Endothelial cell of umbilical vein (primary cell): ENCODE measurements around the gene ABCC11. TPM values are rescaled to one million over a fixed set of nuclear protein-coding genes. Genes with fewer than 3 reads are reported as not detected.

Source experiments
- BruUV-seq: library from RNA; stranded (reverse); fragments of 400-500 nt; replicated peaks from 2 replicates; lab custom pipeline; 2021; lab: Mats Ljungman, UMichigan
- CTCF ChIA-PET: fragments of 300-600, 350-600 bp; sonication (Branson Sonifier 250); formaldehyde crosslinking; loops from one replicate; lab custom pipeline; 2021; ENCODE audit warnings: antibody characterized with exemption, inconsistent platforms; lab: Charles Lee
- POLR2A ChIA-PET: fragments of 300-600, 350-600 bp; sonication (Branson Sonifier 250); formaldehyde crosslinking; loops from one replicate; lab custom pipeline; 2021; ENCODE audit warnings: antibody characterized with exemption, inconsistent platforms; lab: Charles Lee
- DNase-seq: peaks from one replicate; pipeline ENCODE4 v3.0.0-alpha.2; 2011; ENCODE audit warnings: low read depth, low spot score
- FAIRE-seq: peaks from 2 replicates; lab custom pipeline; 2011; peaks lifted over from hg19 to GRCh38; lab: Jason Lieb, UNC
- H2AFZ ChIP-seq: 2 replicates; pipeline ENCODE4 v1.6.0; 2012; ENCODE audit warnings: low read depth, low read length, control low read depth, inconsistent platforms
- H3K27ac ChIP-seq: 2 replicates; pipeline ENCODE4 v1.5.1; 2011; ENCODE audit warnings: low read depth, mild to moderate bottlenecking, control low read depth, low read length, moderate library complexity; ENCODE audit not compliant: insufficient read depth
- H3K27me3 ChIP-seq, 2 experiments: 2 replicates each; pipeline versions ENCODE4 v1.6.0 to v1.6.1; 2011; ENCODE audit warnings: low read length in 2 of 2, mixed read lengths in 1 of 2; ENCODE audit not compliant: control insufficient read depth in 2 of 2, insufficient read depth in 2 of 2
- H3K36me3 ChIP-seq, 2 experiments: 2 replicates in 1 of 2; 3 replicates in 1 of 2; pipeline ENCODE4 v1.5.1; 2011; ENCODE audit warnings: low read length in 2 of 2, mild to moderate bottlenecking in 1 of 2, moderate library complexity in 1 of 2; ENCODE audit not compliant: control insufficient read depth in 2 of 2, insufficient read depth in 2 of 2; ENCODE audit errors: extremely low read depth in 1 of 2
- H3K4me1 ChIP-seq: 3 replicates; pipeline ENCODE4 v1.5.1; 2011; ENCODE audit warnings: mild to moderate bottlenecking, low read length; ENCODE audit not compliant: control insufficient read depth, insufficient read depth; ENCODE audit errors: extremely low read depth
- H3K4me2 ChIP-seq: 2 replicates; pipeline ENCODE4 v1.6.1; 2011; ENCODE audit warnings: low read length, control low read depth, mixed read lengths; ENCODE audit not compliant: insufficient read depth
- H3K4me3 ChIP-seq, 3 experiments: fragments of 200-600 bp in 1 of 3; sonication (generic), shearing (Covaris generic) in 1 of 3; replicated peaks in 1 of 3; 2 replicates each; pipeline ENCODE4 v1.5.1; 2011 to 2016; ENCODE audit warnings: control low read depth in 3 of 3, low read length in 3 of 3, mild to moderate bottlenecking in 2 of 3, inconsistent platforms in 1 of 3, low read depth in 1 of 3, moderate library complexity in 1 of 3; ENCODE audit not compliant: insufficient read depth in 1 of 3
- H3K79me2 ChIP-seq: 2 replicates; pipeline ENCODE4 v1.6.0; 2012; ENCODE audit warnings: low read length, inconsistent platforms; ENCODE audit not compliant: control insufficient read depth, insufficient read depth
- H3K9ac ChIP-seq: replicated peaks from 2 replicates; pipeline ENCODE3; 2011; ENCODE audit warnings: low read length, control low read depth; ENCODE audit not compliant: insufficient read depth; ENCODE audit errors: extremely low read depth
- H3K9me1 ChIP-seq: replicated peaks from 3 replicates; pipeline ENCODE4 v1.6.0; 2011; ENCODE audit warnings: mild to moderate bottlenecking, low read length; ENCODE audit not compliant: control insufficient read depth, insufficient read depth; ENCODE audit errors: extremely low read depth
- H3K9me3 ChIP-seq: replicated peaks from 2 replicates; pipeline ENCODE4 v1.5.1; 2012; ENCODE audit warnings: low read length, inconsistent platforms; ENCODE audit not compliant: control insufficient read depth, insufficient read depth
- H4K20me1 ChIP-seq: replicated peaks from 2 replicates; pipeline ENCODE3; 2011; ENCODE audit warnings: mild to moderate bottlenecking, low read length; ENCODE audit not compliant: control insufficient read depth, insufficient read depth; ENCODE audit errors: extremely low read depth
- CTCF ChIP-seq, 2 donors: IDR thresholded peaks; 1 replicate in 1 of 2; 2 replicates in 1 of 2; pipeline ENCODE4 v1.5.1; 2011; ENCODE audit warnings: low read length in 2 of 2, mild to moderate bottlenecking in 2 of 2, moderate library complexity in 2 of 2, control low read depth in 1 of 2, inconsistent platforms in 1 of 2, low read depth in 1 of 2; ENCODE audit not compliant: insufficient read depth in 1 of 2; ENCODE audit errors: extremely low read depth in 1 of 2
- EZH2 ChIP-seq: IDR thresholded peaks from 2 replicates; pipeline ENCODE4 v1.6.1; 2012; ENCODE audit warnings: borderline replicate concordance, low read depth, mild to moderate bottlenecking, moderate library complexity, low read length, inconsistent platforms; ENCODE audit not compliant: severe bottlenecking
- FOS ChIP-seq: IDR thresholded peaks from 2 replicates; pipeline ENCODE4 v1.6.1; 2011; ENCODE audit warnings: mild to moderate bottlenecking, low read length, moderate library complexity, borderline replicate concordance; ENCODE audit not compliant: insufficient read depth
- GATA2 ChIP-seq: IDR thresholded peaks from 2 replicates; pipeline ENCODE4 v1.7.0; 2011; ENCODE audit warnings: low read depth, mild to moderate bottlenecking, moderate library complexity, mixed read lengths, low read length; ENCODE audit not compliant: insufficient read length, insufficient read depth
- JUN ChIP-seq: IDR thresholded peaks from 2 replicates; pipeline ENCODE4 v1.6.1; 2011; ENCODE audit warnings: borderline replicate concordance, low read depth; ENCODE audit not compliant: insufficient read length, insufficient read depth
- MAX ChIP-seq: IDR thresholded peaks from 2 replicates; pipeline ENCODE4 v1.6.1; 2011; ENCODE audit not compliant: insufficient read depth, insufficient read length
- MYC ChIP-seq: IDR thresholded peaks from one replicate; pipeline ENCODE4 v1.6.1; 2011; ENCODE audit warnings: mild to moderate bottlenecking, low read depth, low read length
- POLR2A ChIP-seq: IDR thresholded peaks from 2 replicates; pipeline ENCODE4 v1.6.1; 2012; ENCODE audit warnings: low read depth, mild to moderate bottlenecking, control low read depth, low read length
- POLR2AphosphoS5 ChIP-seq: IDR thresholded peaks from 2 replicates; pipeline ENCODE4 v1.6.1; 2012; ENCODE audit warnings: low read depth, mild to moderate bottlenecking, control low read depth, low read length, moderate library complexity; ENCODE audit not compliant: insufficient read depth
- dilution Hi-C: fragments of 300-500 bp; cut with MboI; formaldehyde crosslinking; loops from one replicate; pipeline ENCODE4 v1.15.0; 2019; ENCODE audit warnings: low sequenced_read_pairs; ENCODE audit not compliant: extremely low pct_ligation_motif_present
- intact Hi-C: fragments of 100-400 bp; cut with micrococcal nuclease; formaldehyde crosslinking; loops from one replicate; pipeline ENCODE4 v1.10.0; 2022
- polyA plus RNA-seq, 4 experiments: library from polyadenylated mRNA; depleted of rRNA in 3 of 4; stranded (reverse) in 3 of 4; unstranded in 1 of 4; fragments of >200 nt; gene quantifications; 2 replicates each; pipeline versions ENCODE4 v1.2.1 to v1.2.3, GENCODE V29; 2011 to 2012; ENCODE audit warnings: missing spikeins in 1 of 4
- total RNA-seq: library from RNA; stranded (reverse); gene quantifications from 2 replicates; pipeline ENCODE4 v1.2.3, GENCODE V29; 2021

The ABCC11 gene
- total and polyA plus RNA-seq, 2 donors (not counting 3 experiments of a cell fraction or from before 2014, with no cell fraction given): 0.08 TPM; not detected in 1

GRCh38 chr16:48140821-48141220, 106.5 kb downstream of the ABCC11 start:
- H2AFZ ChIP-seq: no peak overlapping the region
- H3K79me2 ChIP-seq: no peaks in the 10 kb centered on the region
- no peak overlapping the region for H3K27ac ChIP-seq
- ChIA-PET CTCF (interaction anchor here (1.2 to 2.2 kb wide), 2 partner anchors 24 to 86 kb away, joined by 4 to 5 read pairs; no protein-coding TSS in a partner anchor), POLR2A (no interaction called here)
- dilution Hi-C loops: no loop called here
- no peaks in the 10 kb centered on the region for H3K9me3 ChIP-seq
- intact Hi-C loops: no loop called here
- H4K20me1 ChIP-seq: no peaks in the 10 kb centered on the region
- H3K9ac ChIP-seq: no peak overlapping the region
- H3K36me3 ChIP-seq: no peaks in the 10 kb centered on the region
- no peak for DNase-seq
- H3K4me2 ChIP-seq: no peak overlapping the region
- no TSS peak for BruUV-seq
- no peak for FAIRE-seq
- TF ChIP-seq GATA2 (no peak), POLR2A (no peak), JUN (no peak), FOS (no peak), CTCF (IDR thresholded peaks at IDR 0.05; ENCODE audit: extremely low read depth in 1 of 2, insufficient read depth in 1 of 2, low read depth in 1 of 2, low read length in 2 of 2) (no peak), MAX (no peak), MYC (no peak), POLR2AphosphoS5 (no peak), EZH2 (no peak)
- H3K27me3 ChIP-seq: no peaks in the 10 kb centered on the region
- no peaks in the 10 kb centered on the region for H3K9me1 ChIP-seq
- H3K4me3 ChIP-seq: no peak overlapping the region
- H3K4me1 ChIP-seq: no peaks in the 10 kb centered on the region
